ENCODE results near the gene RAD51B.
A peak's percentile ranks its signal among the peaks of the same experiment; 100 is the strongest.

The RAD51B gene

GRCh38 chr14:68583548-68584280, 764.1 kb downstream of the RAD51B start:
- no peak for DNase-seq (ENCODE audit: low read depth, low spot score)
- TF ChIP-seq EZH2 (IDR thresholded peaks at IDR 0.05) (no peak), FOXP2 (optimal IDR thresholded peaks at IDR 0.05; ENCODE audit: control extremely low read depth, extremely low read length, insufficient read depth) (no peak), POLR2AphosphoS5 (IDR thresholded peaks at IDR 0.05; ENCODE audit: borderline replicate concordance, low read depth, low read length) (no peak)
- no peaks in the 10 kb centered on the region for H3K36me3 ChIP-seq (ENCODE audit: insufficient read depth, low read length)
- H3K9me3 ChIP-seq (ENCODE audit: low read depth, low read length), result no peaks in the 10 kb centered on the region
- H3K9ac ChIP-seq (ENCODE audit: insufficient read length), result no peak overlapping the region
- H3K27ac ChIP-seq, result no peak overlapping the region
- H3K4me3 ChIP-seq, result no peak overlapping the region

GRCh38 chr14:68584786-68585185, 765.2 kb downstream of the RAD51B start:
- Histone ChIP-seq H3K36me3 (ENCODE audit: insufficient read depth, low read length) (no peaks in the 10 kb centered on the region), H3K27ac (peak overlapping the region; percentile 59; the same call in 1 of the 2 replicates), H3K4me3 (no peak overlapping the region), H3K9ac (ENCODE audit: insufficient read length) (no peak overlapping the region), H3K9me3 (ENCODE audit: low read depth, low read length) (no peaks in the 10 kb centered on the region)
- TF ChIP-seq POLR2AphosphoS5 (IDR thresholded peaks at IDR 0.05; ENCODE audit: borderline replicate concordance, low read depth, low read length) (no peak), EZH2 (IDR thresholded peaks at IDR 0.05) (no peak), FOXP2 (optimal IDR thresholded peaks at IDR 0.05; ENCODE audit: control extremely low read depth, extremely low read length, insufficient read depth) (no peak)
- DNase-seq (ENCODE audit: low read depth, low spot score), result no peak

GRCh38 chr14:68585690-68586089, 766.1 kb downstream of the RAD51B start:
- TF ChIP-seq FOXP2 (optimal IDR thresholded peaks at IDR 0.05; ENCODE audit: control extremely low read depth, extremely low read length, insufficient read depth) (no peak), POLR2AphosphoS5 (IDR thresholded peaks at IDR 0.05; ENCODE audit: borderline replicate concordance, low read depth, low read length) (no peak), EZH2 (IDR thresholded peaks at IDR 0.05) (no peak)

GRCh38 chr14:68586896-68587751, 767.5 kb downstream of the RAD51B start:
- Histone ChIP-seq H3K27ac (peak overlapping the region; percentile 94), H3K9ac (ENCODE audit: insufficient read length) (no peak overlapping the region), H3K9me3 (ENCODE audit: low read depth, low read length) (no peaks in the 10 kb centered on the region), H3K36me3 (ENCODE audit: insufficient read depth, low read length) (no peaks in the 10 kb centered on the region), H3K4me3 (no peak overlapping the region)
- no peak for DNase-seq (ENCODE audit: low read depth, low spot score)
- TF ChIP-seq FOXP2 (optimal IDR thresholded peaks at IDR 0.05; ENCODE audit: control extremely low read depth, extremely low read length, insufficient read depth) (no peak), EZH2 (IDR thresholded peaks at IDR 0.05) (no peak), POLR2AphosphoS5 (IDR thresholded peaks at IDR 0.05; ENCODE audit: borderline replicate concordance, low read depth, low read length) (no peak)

More at GRCh38 chr14:68585690-68586089, 766.1 kb downstream of the RAD51B start:
- Histone ChIP-seq H3K36me3 (ENCODE audit: insufficient read depth, low read length) (no peaks in the 10 kb centered on the region), H3K4me3 (peak overlapping the region; percentile 38), H3K9me3 (ENCODE audit: low read depth, low read length) (no peaks in the 10 kb centered on the region), H3K9ac (ENCODE audit: insufficient read length) (no peak overlapping the region), H3K27ac (peak overlapping the region; percentile 59; the same call in 1 of the 2 replicates)
- no peak for DNase-seq (ENCODE audit: low read depth, low spot score)

GRCh38 chr14:68587931-68588330, 768.4 kb downstream of the RAD51B start:
- TF ChIP-seq POLR2AphosphoS5 (IDR thresholded peaks at IDR 0.05; ENCODE audit: borderline replicate concordance, low read depth, low read length) (no peak), FOXP2 (optimal IDR thresholded peaks at IDR 0.05; ENCODE audit: control extremely low read depth, extremely low read length, insufficient read depth) (no peak), EZH2 (IDR thresholded peaks at IDR 0.05) (no peak)
- Histone ChIP-seq H3K27ac (peak overlapping the region; percentile 94), H3K4me3 (no peak overlapping the region), H3K9ac (ENCODE audit: insufficient read length) (no peak overlapping the region), H3K36me3 (ENCODE audit: insufficient read depth, low read length) (no peaks in the 10 kb centered on the region), H3K9me3 (ENCODE audit: low read depth, low read length) (no peaks in the 10 kb centered on the region)
- DNase-seq (ENCODE audit: low read depth, low spot score), result no peak

GRCh38 chr14:68589447-68590200, 770.0 kb downstream of the RAD51B start:
- H3K36me3 ChIP-seq (ENCODE audit: insufficient read depth, low read length), result no peaks in the 10 kb centered on the region

GRCh38 chr14:68590201-68590522, 770.6 kb downstream of the RAD51B start:
- TF ChIP-seq FOXP2 (optimal IDR thresholded peaks at IDR 0.05; ENCODE audit: control extremely low read depth, extremely low read length, insufficient read depth), result no peak
- no peak for TF ChIP-seq POLR2AphosphoS5 (IDR thresholded peaks at IDR 0.05; ENCODE audit: borderline replicate concordance, low read depth, low read length)
- no peak for TF ChIP-seq EZH2 (IDR thresholded peaks at IDR 0.05)
- Histone ChIP-seq H3K9me3 (ENCODE audit: low read depth, low read length) (no peaks in the 10 kb centered on the region), H3K36me3 (ENCODE audit: insufficient read depth, low read length) (no peaks in the 10 kb centered on the region), H3K9ac (ENCODE audit: insufficient read length) (peak overlapping the region; percentile 27), H3K27ac (peak overlapping the region; percentile 94), H3K4me3 (peak overlapping the region; percentile 65)
- no peak for DNase-seq (ENCODE audit: low read depth, low spot score)

More at GRCh38 chr14:68589447-68590200, 770.0 kb downstream of the RAD51B start:
- H3K9ac ChIP-seq (ENCODE audit: insufficient read length), result peak overlapping the region; percentile 27
- H3K9me3 ChIP-seq (ENCODE audit: low read depth, low read length), result no peaks in the 10 kb centered on the region
- TF ChIP-seq FOXP2 (optimal IDR thresholded peaks at IDR 0.05; ENCODE audit: control extremely low read depth, extremely low read length, insufficient read depth) (no peak), POLR2AphosphoS5 (IDR thresholded peaks at IDR 0.05; ENCODE audit: borderline replicate concordance, low read depth, low read length) (no peak; the same call in 1 of the 2 replicates), EZH2 (IDR thresholded peaks at IDR 0.05) (no peak)
- peak; percentile 61 for DNase-seq (ENCODE audit: low read depth, low spot score)
- H3K4me3 ChIP-seq, result peak overlapping the region; percentile 65
- peak overlapping the region; percentile 94 for H3K27ac ChIP-seq

- no peaks in the 10 kb centered on the region for H3K36me3 ChIP-seq (ENCODE audit: insufficient read depth, low read length)
- TF ChIP-seq EZH2 (IDR thresholded peaks at IDR 0.05), result no peak
- no peak for TF ChIP-seq POLR2AphosphoS5 (IDR thresholded peaks at IDR 0.05; ENCODE audit: borderline replicate concordance, low read depth, low read length)
- no peak for TF ChIP-seq FOXP2 (optimal IDR thresholded peaks at IDR 0.05; ENCODE audit: control extremely low read depth, extremely low read length, insufficient read depth)
- H3K27ac ChIP-seq, result no peak overlapping the region
- H3K9ac ChIP-seq (ENCODE audit: insufficient read length), result no peak overlapping the region
- DNase-seq (ENCODE audit: low read depth, low spot score), result no peak
- no peaks in the 10 kb centered on the region for H3K9me3 ChIP-seq (ENCODE audit: low read depth, low read length)
- no peak overlapping the region for H3K4me3 ChIP-seq
These were observed 772.2 kb downstream of the RAD51B start for GRCh38 chr14:68591786-68592185.
